ENCODE results near the gene TEAD3.
"Not testable (repeated sequence)": the region's sequence is repeated elsewhere in the genome, so short reads cannot be mapped to it uniquely, and the experiment has no call there.

TEAD3 gene

DNA sequence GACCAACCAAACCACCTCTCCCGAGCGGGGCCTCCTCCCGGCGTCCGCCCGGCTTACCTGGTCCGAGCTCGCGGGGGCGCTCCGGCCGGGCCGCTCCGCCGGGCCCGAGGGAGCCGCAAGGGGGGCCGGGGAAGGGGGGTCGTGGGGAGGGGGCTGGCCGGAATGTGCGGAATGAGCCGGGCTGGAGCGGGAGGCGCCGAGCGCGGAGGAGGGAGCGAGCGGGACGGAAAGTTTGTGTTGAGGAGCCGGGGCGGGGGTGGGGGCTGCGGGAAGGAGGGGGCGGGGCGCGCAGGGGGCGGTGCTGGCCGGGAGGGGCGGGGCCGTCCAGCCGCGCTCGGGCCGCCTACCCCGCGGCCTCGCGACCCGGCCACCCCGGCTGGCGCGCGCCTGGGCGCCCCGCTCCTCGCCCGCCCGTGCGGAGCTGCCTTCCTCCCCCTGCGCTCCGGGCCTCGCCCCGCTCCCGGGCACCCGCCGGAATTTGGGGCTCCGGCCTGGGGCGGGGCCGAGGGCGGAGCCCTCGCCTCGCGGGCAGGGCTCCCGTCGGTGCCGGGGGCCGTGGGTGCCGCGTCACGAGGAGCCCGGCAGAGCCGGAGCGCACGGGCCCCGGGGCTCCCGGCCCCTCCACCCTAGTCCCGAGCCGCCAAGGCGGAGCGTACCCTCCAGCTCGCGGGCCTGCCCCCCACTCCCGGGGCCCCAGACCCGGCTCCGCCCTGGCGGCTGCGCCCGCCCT, at the start of gene TEAD3:
Gene TEAD3 (minus strand): TSS at position 239 of the 730 bp plus-strand sequence.
- peak; percentile 73 for DNase-seq

DNA sequence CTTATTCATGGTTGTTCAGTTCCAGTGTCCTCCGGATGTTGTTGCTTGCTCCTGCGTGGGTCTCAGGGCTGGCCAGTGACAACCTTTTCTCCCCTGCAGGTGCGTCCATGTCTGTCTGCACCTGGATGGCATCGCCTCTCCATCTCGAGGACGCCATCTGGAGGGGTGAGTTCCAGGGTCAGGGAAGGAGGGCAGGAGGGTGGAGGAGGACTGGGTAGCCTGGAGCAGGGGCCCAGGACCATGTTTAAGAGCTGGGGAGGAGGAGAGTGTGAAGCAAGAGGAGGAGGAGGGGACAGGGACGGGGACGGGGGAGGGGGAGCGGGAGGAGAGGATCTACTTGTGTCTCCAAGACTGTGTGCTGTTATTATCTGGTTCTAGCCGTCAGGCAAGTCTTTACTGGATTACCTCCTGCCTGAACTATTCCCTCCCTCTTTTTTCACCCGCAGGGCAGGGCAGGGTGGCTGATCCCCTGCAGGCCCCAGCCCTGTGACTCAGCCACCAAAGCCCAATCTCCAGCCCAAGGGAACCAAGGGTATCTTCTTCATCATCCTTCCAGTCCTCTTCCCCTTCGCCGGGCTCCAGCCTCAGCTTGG, 48.0 kb upstream of the TEAD3 start:
- no peak for DNase-seq

DNA sequence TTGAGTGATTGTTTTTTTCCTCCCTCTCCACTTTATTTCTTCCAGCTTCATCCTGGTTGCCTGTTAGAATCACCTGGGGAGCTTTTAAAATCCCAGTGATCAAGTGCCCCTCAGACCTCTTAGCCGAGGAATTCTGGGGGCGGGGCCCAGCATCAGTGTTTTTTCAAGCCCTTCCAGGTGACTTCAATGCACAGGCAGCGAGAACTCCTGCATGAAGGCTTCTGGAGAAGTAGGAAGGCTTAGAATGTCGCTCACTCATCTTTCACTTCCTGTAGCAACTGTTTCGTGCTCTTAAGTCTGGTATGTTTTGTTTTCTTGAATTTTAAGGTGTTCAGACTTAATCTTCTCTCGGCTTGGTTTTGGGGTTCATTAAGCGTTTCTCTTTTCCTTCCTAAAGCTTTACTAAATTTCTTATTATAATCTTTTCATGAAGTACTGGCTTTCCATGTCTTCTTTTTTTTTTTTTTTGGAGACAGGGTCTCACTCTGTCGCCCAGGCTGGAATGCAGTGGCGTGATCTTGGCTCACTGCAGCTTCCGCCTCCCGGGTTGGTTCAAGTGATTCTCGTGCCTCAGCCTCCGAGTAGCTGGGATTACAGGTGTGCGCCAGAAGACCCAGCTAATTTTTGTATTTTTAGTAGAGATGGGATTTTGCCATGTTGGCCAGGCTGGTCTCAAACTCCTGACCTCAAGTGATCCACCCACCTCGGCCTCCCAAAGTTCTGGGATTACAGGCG, 46.7 kb upstream of the TEAD3 start:
- no peak for DNase-seq

DNA sequence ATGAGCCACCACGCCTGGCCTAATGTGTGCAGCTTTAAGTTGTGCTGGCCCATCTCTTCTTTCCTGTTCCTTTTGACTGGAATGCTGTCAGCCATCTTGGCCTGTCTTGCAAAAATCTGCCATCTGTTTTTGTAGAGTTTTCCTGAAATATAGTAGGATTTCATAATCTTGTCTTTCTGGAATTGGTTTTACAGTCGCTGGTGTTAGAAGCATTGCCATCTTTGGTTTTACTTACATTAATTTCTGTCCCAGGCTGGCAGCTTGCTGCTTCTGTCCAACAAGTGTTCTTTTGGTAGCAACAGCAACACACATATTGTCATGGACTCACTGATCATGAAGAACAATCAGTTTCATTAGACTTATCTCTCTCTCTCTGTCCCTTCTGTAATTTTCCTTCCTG, 45.0 kb upstream of the TEAD3 start:
- no peak for DNase-seq

DNA sequence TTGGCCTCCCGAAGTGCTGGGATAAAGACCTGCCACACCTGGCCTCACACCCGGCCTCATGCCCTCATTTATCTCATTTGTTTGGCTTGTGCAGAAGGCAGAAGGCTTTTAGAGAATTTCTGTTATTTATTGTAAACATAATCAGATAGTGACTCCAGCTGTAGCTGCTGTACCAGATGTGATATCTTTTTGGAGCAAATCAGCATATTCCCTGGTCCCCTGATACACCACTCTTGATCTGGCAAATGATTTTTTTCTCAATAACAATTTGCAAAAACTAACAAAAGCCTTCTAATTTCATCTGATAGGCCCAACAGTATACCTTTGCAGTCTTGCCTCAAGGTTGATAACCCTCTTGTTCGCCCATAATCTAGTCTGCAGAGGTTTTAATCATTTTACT, 42.3 kb upstream of the TEAD3 start:
- DNase-seq = no peak

DNA sequence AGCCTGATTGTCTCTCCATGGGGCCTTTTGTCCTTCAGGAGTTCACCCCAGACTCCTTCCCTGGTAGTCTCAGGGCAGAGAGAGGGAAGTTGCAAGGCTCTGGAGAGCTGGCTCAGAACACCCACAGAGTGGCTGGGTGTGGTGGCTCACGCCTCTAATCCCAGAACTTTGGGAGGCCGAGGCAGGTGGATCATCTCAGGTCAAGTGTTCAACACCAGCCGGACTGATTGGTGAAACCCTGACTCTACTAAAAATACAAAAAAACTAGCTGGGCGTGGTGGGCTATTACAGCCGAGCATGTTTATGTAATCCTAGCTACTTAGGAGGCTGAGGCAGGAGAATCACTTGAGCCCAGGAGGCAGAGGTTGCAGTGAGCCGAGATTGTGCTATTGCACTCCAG, 39.0 kb upstream of the TEAD3 start:
- not testable (repeated sequence) for DNase-seq

DNA sequence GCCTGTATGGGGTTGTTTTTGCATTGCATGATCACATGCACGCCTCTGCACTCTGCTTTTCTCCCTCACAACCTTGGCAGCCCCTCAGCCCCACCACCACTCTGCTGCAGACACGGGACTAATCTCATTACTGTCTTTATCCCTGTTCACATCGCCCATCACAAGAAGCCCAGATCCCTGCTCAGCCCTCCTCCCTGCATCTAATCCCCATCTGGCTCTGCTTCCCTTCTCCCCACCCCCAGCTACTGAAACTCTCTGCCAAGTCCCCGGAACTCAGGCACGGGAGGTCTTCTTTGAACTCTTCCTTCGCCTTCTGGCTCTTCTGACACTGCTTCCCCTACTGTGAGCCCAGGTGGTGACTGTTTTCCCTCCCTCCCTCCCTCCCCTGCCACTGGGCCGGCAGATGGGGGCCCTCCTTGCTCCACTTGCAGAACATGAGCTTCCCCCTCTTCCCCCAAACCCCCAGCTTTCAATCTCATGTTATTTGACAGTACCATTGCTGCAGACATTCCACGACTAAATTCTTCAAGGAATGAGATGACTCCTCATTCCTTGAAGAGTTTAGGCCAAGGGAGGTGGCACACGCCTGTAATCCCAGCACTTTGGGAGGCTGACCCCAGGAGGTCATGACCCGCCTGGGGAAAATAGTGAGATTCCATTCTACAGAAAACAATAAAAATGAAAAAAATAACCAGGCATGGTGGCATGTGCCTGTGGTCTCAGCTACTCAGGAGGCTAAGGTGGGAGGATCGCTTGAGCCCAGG, 37.7 kb upstream of the TEAD3 start:
- peak; percentile 37 for DNase-seq

DNA sequence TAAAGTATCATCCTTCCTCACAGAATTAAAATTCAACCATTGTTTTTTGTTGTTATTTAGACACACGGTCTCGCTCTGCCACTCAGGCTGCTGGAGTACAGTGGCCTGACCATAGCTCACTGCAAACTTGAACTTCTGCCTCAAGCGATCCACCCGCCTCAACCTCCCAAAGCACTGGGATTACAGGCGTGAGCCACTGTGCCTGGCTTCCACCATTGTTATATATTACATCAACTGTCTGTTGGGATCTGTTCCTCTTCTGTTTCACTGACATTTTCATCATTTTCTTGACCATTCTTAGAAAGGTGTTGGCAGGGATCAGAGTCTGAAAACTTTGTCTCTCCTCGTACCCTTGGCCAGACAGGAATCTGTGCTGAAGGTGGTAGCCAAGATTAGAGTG, 37.1 kb upstream of the TEAD3 start:
- DNase-seq = no peak

DNA sequence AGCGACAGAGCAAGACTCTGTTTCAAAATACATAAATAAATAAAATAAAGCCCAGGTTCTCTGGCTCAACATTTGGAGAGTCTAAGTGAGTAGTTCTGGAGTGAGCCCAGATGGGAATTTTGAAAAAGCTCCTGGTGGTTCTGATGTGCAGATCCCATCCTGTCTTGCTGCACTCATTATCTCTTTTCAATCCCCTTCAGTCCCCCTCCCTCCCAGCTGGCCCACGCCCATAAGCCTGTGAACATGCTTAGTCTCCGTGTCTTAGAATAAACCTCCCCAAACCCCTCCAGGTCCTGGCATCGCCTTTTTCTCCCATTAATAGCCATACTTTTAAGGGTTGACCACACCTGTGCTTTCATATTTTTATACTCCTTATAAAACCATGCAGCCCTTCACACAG, 35.2 kb upstream of the TEAD3 start:
- DNase-seq = no peak

DNA sequence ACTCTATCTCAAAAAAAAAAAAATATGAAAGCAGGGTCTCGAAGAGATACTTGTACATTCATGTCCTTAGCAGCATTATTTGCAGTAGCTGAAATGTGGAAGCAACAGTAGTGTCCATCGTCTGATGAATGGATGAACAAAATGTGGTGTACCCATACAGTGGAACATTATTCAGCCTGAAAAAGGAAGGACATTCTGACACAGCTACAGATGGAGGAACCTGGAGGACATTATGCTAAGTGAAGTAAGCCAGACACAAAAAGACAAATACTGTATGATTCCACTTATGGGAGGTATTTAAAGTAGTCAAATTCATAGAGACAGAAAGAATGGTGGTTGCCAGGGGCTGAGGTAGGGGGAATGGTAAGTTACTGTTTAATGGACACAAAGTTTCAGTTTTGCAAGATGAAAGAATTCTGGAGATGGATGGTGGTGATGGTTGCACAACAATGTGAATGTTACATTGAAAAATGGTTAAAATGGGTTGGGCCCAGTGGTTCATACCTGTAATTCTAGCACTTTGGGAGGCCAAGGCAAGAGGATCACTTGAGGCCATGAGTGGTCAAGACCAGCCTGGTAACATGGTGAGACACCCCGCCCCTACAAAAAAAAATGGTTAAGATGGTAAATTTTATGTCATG, 27.6 kb upstream of the TEAD3 start:
- no peak for DNase-seq

DNA sequence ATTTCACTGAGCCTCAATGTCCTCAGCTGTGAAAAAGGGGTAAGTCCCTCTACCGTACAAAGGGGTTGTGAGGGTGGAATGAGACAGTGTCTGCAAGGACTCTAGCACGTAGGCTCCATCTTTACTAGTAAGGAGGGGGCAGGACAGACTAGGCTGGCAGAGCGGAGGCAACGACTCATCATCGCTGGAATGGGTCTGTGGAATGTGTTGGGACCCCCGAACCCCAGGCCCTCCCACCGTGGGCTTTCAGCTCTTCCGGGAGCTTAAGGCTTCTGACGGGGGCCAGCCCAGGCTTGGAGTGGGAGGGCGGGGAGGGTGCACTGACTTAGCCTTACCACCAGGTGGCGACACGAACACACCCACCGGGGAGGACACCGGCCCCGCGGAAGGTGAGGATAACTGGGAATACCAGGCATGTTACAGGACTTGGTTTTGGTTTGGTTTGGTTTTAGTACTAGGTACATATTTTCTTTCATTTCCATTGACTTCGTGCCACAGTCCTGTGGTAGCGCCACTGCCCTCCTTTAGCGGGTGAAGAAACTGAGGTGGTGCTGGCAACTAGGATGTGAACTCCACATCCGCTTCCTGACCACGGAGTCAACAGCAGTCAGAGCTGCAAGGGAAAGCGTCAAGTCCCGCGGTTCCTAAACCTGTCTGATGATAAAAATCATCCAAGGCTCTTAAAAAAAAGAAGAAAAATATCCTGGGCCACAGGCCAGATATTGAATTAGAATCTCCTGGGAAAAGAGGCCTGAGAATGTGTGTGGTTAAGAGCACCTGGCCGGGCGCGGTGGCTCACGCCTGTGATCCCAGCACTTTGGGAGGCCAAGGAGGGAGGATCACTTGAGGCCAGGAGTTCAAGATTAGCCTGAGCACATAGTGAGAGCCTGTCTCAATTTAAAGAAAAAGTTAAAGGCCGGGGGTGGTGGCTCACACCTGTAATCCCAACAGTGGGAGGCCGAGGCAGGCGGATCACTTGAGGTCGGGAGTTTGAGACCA, 26.1 kb upstream of the TEAD3 start:
- peak; percentile 62 for DNase-seq

DNA sequence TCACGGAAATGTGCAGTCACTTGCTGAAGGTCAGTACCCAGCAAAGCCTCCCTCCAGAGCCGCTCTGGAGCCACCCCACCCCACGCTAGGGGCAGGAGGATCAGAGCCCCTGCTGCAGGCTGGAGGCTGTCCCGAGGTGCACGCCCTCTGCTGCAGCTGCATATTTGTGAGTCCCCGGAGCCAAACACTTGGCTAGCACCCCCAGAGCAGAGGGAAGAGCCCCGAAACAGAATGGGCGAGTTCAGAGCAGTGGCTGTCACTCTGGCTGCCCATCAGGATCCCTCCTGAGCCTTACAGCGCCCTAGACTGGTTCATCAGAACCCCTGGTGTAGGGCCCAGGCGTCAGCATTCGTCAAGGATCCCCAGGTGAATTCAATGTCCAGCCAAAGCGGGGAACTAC, 25.3 kb upstream of the TEAD3 start:
- DNase-seq = no peak

DNA sequence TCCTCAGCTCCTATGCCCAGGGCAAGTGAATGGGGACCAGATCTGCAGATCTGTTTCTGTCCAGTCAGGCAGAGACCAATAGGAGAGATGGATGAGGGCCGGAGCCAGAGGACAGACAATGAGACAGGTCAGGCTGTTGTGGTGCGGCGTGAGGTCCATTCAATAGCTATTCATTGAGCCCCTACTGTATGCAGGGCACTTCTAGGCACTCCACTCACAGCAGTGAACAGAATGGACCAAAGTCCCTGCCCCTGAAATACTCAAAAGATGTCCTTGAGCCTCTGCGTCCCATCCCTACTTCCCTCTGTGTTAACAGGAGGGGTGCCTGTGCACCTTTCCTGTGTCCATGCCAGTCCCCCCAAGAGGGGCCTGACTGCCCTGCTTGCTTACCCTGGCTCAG, 24.4 kb upstream of the TEAD3 start:
- no peak for DNase-seq

DNA sequence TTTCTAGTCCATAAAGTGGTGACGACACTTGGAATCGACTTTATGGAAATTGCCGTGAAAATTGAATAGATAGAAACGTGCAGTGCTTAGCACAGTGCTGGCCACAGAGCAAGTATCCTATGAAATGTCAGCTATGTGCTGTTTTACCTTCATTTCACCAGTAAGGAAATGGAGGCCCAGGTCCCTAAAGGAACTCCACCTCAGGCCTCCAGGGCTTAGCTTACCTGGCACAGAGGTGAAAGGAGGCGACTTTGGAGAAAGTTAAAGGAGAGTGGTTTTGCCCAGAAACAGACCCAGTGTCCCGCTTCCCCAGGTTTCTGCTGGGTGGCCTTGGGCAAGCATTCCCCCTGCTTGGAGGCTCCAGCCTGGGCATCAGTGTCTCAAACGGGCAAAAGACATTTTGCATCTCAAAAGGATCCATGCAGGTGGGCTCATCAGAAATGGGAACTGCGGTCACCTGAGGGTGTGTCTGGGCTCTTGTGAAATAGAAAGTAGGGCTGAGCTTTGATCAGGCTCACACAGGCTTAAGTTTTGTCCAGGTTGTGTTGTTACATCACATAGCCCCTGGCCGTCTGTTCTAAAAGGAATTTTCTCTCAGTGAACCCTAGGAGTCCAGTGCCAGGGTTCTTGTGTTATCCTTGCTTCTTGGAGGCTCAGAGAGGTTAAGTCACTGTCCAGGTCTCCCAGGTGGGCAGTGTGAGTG, 22.6 kb upstream of the TEAD3 start:
- no peak for DNase-seq

DNA sequence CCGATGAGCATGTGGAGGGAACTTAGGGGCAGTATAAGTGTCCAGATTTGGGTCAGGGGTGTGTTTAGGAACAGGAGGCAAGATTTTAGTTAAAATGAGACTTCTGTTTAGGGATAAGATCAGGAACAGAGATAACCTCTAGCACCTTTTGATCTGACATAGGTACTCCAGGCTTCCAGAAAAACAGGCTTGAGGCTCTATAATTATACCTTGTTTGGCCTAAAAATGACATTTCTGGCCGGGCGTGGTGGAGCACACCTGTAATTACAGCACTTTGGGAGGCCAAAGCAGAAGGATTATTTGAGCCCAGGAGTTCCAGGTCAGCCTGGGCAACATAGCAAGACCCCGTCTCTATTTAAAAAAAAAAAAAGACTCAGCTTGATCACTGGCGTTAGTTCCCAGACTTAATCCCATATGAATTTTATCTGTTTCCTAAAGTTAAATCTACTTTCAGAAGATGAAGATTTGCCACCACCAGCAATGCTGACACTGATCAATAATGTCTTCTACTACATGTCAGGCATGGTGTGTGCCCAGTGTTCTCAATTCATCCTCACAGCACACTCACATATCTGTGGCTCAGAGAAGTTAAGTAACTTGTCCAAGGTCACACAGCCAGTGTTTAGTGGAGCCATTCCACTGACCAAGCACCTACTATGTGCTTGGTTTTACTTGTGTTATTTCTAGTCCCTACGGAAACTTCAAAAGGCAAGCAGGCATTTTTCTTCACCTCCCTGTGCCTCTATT, 21.9 kb upstream of the TEAD3 start:
- DNase-seq = no peak

DNA sequence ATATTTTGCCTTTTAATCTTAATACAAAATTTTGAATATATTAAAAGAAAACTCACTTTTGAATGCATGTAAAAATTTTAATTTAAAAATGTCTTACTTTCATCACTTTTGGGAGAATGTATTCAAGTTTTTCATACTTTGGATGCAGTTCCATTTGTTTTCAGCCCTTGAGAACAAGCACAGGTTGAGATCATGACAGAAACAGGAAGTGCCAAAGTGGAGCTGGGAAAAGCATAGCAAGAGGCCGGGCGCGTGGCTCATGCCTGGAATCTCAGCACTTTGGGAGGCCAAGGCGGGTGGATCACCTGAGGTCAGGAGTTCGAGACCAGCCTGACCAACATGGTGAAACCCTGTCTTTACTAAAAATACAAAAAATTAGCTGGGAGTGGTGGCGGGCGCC, 21.1 kb upstream of the TEAD3 start:
- not testable (repeated sequence) for DNase-seq

DNA sequence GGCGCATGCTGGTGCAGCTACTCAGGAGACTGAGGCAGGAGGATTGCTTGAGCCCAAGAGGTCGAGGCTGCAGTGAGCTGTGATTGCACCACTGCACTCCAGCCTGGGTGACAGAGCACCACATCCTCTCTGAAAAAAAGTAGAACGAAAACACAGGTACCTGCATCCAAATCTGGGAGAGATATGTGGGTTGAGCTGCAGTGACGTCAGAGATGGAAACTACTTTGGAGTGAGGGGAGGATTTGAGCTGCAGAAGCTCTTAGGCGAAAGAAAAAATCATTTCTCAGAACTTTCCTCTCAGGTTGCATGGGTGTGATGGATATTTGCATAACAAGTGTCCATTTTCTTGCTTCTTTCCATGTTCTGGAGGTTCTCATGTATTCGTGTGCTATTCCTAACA, 19.8 kb upstream of the TEAD3 start:
- no peak for DNase-seq

DNA sequence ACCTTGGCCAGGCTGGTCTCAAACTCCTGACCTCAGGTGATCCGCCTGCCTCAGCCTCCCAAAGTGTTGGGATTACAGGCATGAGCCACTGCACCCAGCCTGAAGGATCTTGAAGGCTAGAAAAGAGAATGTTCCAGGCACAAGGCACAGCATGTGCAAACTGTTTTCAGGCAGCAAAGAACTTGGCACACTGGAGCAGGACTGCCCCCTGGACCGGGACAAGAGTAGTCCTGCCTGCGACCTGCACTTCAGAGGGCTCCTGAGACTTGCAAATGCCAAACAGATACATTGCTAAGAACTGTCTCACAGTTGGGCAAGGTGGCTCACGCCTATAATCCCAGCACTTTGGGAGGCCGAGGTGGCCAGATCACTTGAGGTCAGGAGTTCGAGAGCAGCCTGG, 19.1 kb upstream of the TEAD3 start:
- DNase-seq = not testable (repeated sequence)

DNA sequence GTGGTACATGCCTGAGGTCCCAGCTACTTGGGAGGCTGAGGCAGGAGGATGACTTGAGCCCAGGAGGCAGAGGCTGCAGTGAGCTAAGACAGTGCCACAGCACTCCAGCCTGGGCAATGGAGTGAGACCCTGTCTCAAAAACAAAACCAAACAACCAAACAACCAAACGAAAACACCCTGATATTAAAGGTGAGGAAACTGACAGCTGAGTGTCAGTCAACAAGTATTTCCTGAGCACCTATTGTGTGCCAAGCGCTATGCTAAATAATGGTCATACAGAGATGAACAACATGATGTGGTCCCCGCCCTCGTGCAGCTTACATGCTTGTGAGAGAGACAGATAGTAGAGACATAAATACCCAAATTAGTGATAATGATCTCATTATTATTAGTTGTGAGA, 17.7 kb upstream of the TEAD3 start:
- no peak for DNase-seq

DNA sequence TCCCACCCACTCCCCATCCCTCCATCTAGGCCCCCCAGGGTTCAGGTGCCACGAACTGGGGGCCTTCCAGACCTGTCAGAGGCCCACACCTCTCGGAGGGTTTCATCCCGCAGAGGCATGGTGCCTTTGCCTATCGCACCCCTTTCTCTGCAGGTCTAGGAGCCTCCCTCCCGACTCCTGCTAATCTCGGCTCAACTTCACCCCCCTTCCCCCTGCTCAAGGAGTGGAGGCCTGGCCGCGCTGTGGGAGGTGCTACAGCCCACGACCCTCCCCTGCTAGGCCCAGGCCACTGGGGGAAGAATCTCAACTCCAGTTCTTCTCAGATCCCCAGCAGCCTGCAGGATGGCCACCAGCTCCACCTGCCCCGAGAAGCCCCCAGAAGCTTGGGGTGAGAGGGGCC, 15.9 kb upstream of the TEAD3 start, which contains the start of gene TULP1:
Gene TULP1 (minus strand): TSS at position 157 of the 400 bp plus-strand sequence. CDS start 38 bp downstream, at position 119.
- DNase-seq = no peak

All from fibroblast of upper back skin (primary cell).